ENCODE measurements around the gene C2orf81.

GRCh38 chr2:74384051-74384450, 37.4 kb downstream of the C2orf81 start:
- TF ChIP-seq POLR2A (IDR thresholded peaks at IDR 0.05) = no peak
- no peak for TF ChIP-seq CTCF (IDR thresholded peaks at IDR 0.05)

Data from esophagus squamous epithelium (tissue), 4 donors.